Trophoblast cell (in vitro differentiated cells and primary cell): ENCODE data around the gene GCSAM.

Experiments
- DNase-seq, 2 donors: peaks; one replicate each; pipeline ENCODE4 v3.0.0-alpha.2; 2016
- H2AFZ ChIP-seq: 2 replicates; pipeline ENCODE4 v1.6.1; 2013; ENCODE audit warnings: low read length, moderate library complexity, mild to moderate bottlenecking; ENCODE audit not compliant: insufficient read depth, poor library complexity
- H2AK5ac ChIP-seq: 2 replicates; pipeline ENCODE4 v1.6.1; 2013; ENCODE audit warnings: mild to moderate bottlenecking, low read length
- H2BK120ac ChIP-seq: 2 replicates; pipeline ENCODE4 v1.6.1; 2013; ENCODE audit warnings: low read length, mild to moderate bottlenecking, moderate library complexity; ENCODE audit not compliant: insufficient read depth, poor library complexity
- H2BK12ac ChIP-seq: 2 replicates; pipeline ENCODE4 v1.6.1; 2013; ENCODE audit warnings: mild to moderate bottlenecking, low read length, moderate library complexity
- H2BK5ac ChIP-seq: 2 replicates; pipeline ENCODE4 v1.6.1; 2013; ENCODE audit warnings: low read length, low read depth, moderate library complexity, mild to moderate bottlenecking; ENCODE audit not compliant: poor library complexity
- H3K14ac ChIP-seq: 2 replicates; pipeline ENCODE4 v1.6.1; 2013; ENCODE audit warnings: mild to moderate bottlenecking, low read length
- H3K18ac ChIP-seq: 2 replicates; pipeline ENCODE4 v1.6.1; 2013; ENCODE audit warnings: mild to moderate bottlenecking, low read length
- H3K23ac ChIP-seq: 2 replicates; pipeline ENCODE4 v1.6.1; 2013; ENCODE audit warnings: low read length
- H3K27ac ChIP-seq: 2 replicates; pipeline ENCODE4 v1.5.1; 2013; ENCODE audit warnings: low read depth, mild to moderate bottlenecking, inconsistent platforms, low read length, moderate library complexity
- H3K27me3 ChIP-seq: 2 replicates; pipeline ENCODE4 v1.6.1; 2013; ENCODE audit warnings: inconsistent platforms, mild to moderate bottlenecking, low read length, moderate library complexity; ENCODE audit not compliant: insufficient read depth
- H3K36me3 ChIP-seq, 2 experiments: 1 replicate in 1 of 2; 2 replicates in 1 of 2; pipeline ENCODE4 v1.6.1; 2013; ENCODE audit warnings: low read length in 2 of 2, mild to moderate bottlenecking in 2 of 2, moderate library complexity in 1 of 2; ENCODE audit not compliant: insufficient read depth in 2 of 2, control insufficient read depth in 1 of 2
- H3K4ac ChIP-seq: 2 replicates; pipeline ENCODE4 v1.6.1; 2013; ENCODE audit warnings: low read depth, mild to moderate bottlenecking, low read length, moderate library complexity
- H3K4me1 ChIP-seq, 2 experiments: 1 replicate in 1 of 2; 2 replicates in 1 of 2; pipeline ENCODE4 v1.6.1; 2013; ENCODE audit warnings: low read length in 2 of 2, mild to moderate bottlenecking in 2 of 2, moderate library complexity in 1 of 2; ENCODE audit not compliant: insufficient read depth in 2 of 2, control insufficient read depth in 1 of 2
- H3K4me2 ChIP-seq: 2 replicates; pipeline ENCODE4 v1.6.1; 2013; ENCODE audit warnings: inconsistent platforms, mild to moderate bottlenecking, low read length, moderate library complexity
- H3K4me3 ChIP-seq: 2 replicates; pipeline ENCODE4 v1.5.1; 2013; ENCODE audit warnings: mild to moderate bottlenecking, low read depth, low read length, inconsistent platforms
- H3K79me1 ChIP-seq: one replicate; pipeline ENCODE4 v1.6.1; 2013; ENCODE audit warnings: low read length
- H3K79me2 ChIP-seq: 2 replicates; pipeline ENCODE4 v1.6.1; 2013; ENCODE audit warnings: low read length, mild to moderate bottlenecking; ENCODE audit not compliant: control insufficient read depth, insufficient read depth, poor library complexity
- H3K9ac ChIP-seq: 2 replicates; pipeline ENCODE4 v1.6.1; 2013; ENCODE audit warnings: mild to moderate bottlenecking, low read length
- H3K9me3 ChIP-seq: 2 replicates; pipeline ENCODE4 v1.6.1; 2013; ENCODE audit warnings: low read depth, mild to moderate bottlenecking, control low read depth, inconsistent platforms, low read length; ENCODE audit not compliant: insufficient read depth
- H4K12ac ChIP-seq: 2 replicates; pipeline ENCODE4 v1.6.1; 2013; ENCODE audit warnings: low read depth, mild to moderate bottlenecking, low read length, moderate library complexity
- H4K8ac ChIP-seq: 2 replicates; pipeline ENCODE4 v1.6.1; 2013; ENCODE audit warnings: low read depth, mild to moderate bottlenecking, low read length, moderate library complexity
- H4K91ac ChIP-seq: one replicate; pipeline ENCODE4 v1.6.1; 2013; ENCODE audit warnings: low read depth, mild to moderate bottlenecking, low read length, moderate library complexity
- WGBS: extraction: QIAGEN DNeasy Blood & Tissue Kit; methylation state at CpG from one replicate; pipeline ENCODE4 v1.1.7; 2013; ENCODE audit warnings: missing lambda C conversion rate; ENCODE audit not compliant: insufficient read length, insufficient coverage; ENCODE audit errors: extremely low coverage; 5-methylcytosine and 5-hydroxymethylcytosine counted together

The GCSAM gene

DNA sequence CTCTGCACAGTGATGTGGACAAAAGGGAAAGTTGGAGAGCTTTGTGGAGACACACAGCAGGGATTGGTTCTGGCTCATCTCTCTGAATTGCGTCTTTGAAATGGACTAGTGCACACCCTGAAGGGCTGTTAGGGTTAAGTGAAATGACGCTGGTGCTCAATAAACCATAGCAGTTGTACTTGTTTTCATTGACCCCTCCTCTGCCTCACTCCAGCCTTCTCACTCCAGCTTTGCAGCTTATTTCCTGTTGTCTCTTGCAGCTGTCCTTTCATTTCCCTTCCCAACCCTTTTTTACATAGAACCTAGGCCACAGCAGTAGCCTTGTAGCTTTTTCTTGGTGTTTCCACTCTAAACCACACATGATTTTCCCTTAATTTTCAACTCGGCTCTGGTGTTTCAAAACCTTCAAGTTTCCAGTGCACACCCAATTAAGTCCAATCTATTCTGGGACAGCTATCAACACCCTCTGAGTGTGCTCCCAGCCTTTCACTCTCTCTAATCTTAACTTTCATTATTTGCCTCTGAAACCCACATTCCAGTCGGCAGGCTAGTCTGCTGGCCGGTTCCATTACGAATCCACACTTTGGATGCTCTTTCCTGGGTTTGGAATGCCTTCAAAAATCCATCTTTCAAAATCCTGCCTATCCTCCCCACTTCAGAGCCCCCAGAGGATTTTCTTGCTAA is 40.4 kb downstream of the GCSAM start:
- Histone ChIP-seq H3K36me3 (no peaks in the 10 kb centered on the region), H2AFZ (no peak overlapping the region), H2BK120ac (no peak overlapping the region), H3K14ac (no peak overlapping the region), H4K8ac (no peak overlapping the region), H3K9ac (no peak overlapping the region), H3K27ac (peak overlapping the region; percentile 31), H3K4me1 (peaks cover 26 to 30% of the 10 kb centered on the region in 2 experiments), H3K79me2 (no peaks in the 10 kb centered on the region), H2BK12ac (no peak overlapping the region), H4K91ac (no peak overlapping the region), H3K4me3 (no peak overlapping the region), H3K23ac (no peak overlapping the region), H3K4ac (no peak overlapping the region), H3K9me3 (no peaks in the 10 kb centered on the region), H2AK5ac (no peak overlapping the region), H3K79me1 (no peaks in the 10 kb centered on the region), H3K27me3 (no peaks in the 10 kb centered on the region), H4K12ac (no peak overlapping the region), H2BK5ac (no peak overlapping the region), H3K18ac (no peak overlapping the region), H3K4me2 (no peak overlapping the region)
- peak in 1 of 2 donors; percentile 46 for DNase-seq
- no CpG with 5 or more reads among the region's 6 CpGs for WGBS

- H4K8ac ChIP-seq, result no peak overlapping the region
- H4K91ac ChIP-seq, result peak overlapping the region; percentile 11
- H3K27ac ChIP-seq, result peak overlapping the region; percentile 32
- H2BK12ac ChIP-seq, result no peak overlapping the region
- H3K36me3 ChIP-seq, result no peaks in the 10 kb centered on the region
- H2AK5ac ChIP-seq, result peak overlapping the region; percentile 59
- H3K79me1 ChIP-seq, result peaks cover 2% of the 10 kb centered on the region
- peak in 1 of 2 donors; percentile 23 for DNase-seq
- no peaks in the 10 kb centered on the region for H3K9me3 ChIP-seq
- no peak overlapping the region for H4K12ac ChIP-seq
- H3K9ac ChIP-seq, result no peak overlapping the region
- peaks cover 26 to 31% of the 10 kb centered on the region in 2 experiments for H3K4me1 ChIP-seq
- H3K27me3 ChIP-seq, result no peaks in the 10 kb centered on the region
- H3K4me2 ChIP-seq, result peak overlapping the region; percentile 34
- no peak overlapping the region for H3K4ac ChIP-seq
- H3K14ac ChIP-seq, result peak overlapping the region; percentile 20
- WGBS, result no CpG with 5 or more reads among the region's 6 CpGs
- H3K18ac ChIP-seq, result peak overlapping the region; percentile 40
- no peak overlapping the region for H2BK5ac ChIP-seq
- H3K79me2 ChIP-seq, result no peaks in the 10 kb centered on the region
- no peak overlapping the region for H3K23ac ChIP-seq
- no peak overlapping the region for H2BK120ac ChIP-seq
- no peak overlapping the region for H2AFZ ChIP-seq
- no peak overlapping the region for H3K4me3 ChIP-seq
Measured at GRCh38 chr3:112090887-112091586, 42.0 kb downstream of the GCSAM start.

DNA sequence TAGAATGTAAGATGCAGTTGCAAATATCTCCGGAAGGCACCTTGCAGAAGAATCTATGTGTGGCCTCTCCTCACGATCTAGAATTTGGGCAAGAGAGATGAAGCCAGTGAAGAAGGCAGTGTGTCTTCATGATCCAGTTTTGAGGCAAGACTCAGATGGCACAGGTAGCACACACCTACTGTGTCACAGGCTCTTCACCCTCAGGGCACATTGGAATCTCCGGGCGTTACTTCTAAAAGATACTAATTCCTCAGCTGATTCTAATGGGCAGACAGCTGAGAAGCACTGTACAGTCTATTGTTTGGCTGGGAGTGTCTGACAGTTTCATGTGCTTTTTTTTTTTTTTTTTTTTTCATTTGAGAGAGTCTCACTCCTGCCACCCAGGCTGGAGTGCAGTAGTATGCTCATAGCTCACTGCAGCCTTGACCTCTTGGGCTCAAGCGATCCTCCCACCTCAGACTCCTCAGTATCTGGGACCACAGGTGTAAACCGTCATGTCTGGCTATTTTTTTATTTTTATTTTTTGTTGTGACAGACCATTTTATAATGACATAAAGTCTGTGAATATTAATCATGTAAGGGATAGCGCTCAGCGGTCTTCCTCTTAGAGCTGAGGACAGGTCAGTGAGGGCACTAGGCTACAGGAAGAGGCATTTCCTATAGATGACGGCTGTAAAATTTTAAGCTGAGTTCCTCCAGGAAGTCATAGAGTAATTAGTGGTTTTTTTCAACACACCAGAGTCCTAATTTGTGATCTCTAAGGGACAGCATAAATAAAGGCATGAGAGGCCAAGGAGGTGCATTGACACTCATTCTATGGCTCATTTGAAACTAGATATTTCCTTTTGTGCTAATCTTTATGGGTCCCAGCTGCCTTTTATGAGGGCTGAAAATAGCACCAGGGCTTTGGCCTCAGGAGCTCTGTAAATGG is 42.8 kb downstream of the GCSAM start:
- no peak overlapping the region for H3K23ac ChIP-seq
- no peaks in the 10 kb centered on the region for H3K27me3 ChIP-seq
- H3K4ac ChIP-seq, result no peak overlapping the region
- H3K9me3 ChIP-seq, result no peaks in the 10 kb centered on the region
- no peak overlapping the region for H2BK120ac ChIP-seq
- no peak overlapping the region for H2BK12ac ChIP-seq
- no peaks in the 10 kb centered on the region for H3K79me2 ChIP-seq
- H3K36me3 ChIP-seq, result no peaks in the 10 kb centered on the region
- DNase-seq, result peak; percentile 75 to 89
- no peak overlapping the region for H4K12ac ChIP-seq
- H3K9ac ChIP-seq, result no peak overlapping the region
- no peak overlapping the region for H4K8ac ChIP-seq
- H3K27ac ChIP-seq, result peak overlapping the region; percentile 32
- H3K4me1 ChIP-seq, result peaks cover 28 to 38% of the 10 kb centered on the region in 2 experiments
- no peak overlapping the region for H2BK5ac ChIP-seq
- no CpG with 5 or more reads among the region's 9 CpGs for WGBS
- peak overlapping the region; percentile 34 for H3K4me2 ChIP-seq
- no peak overlapping the region for H4K91ac ChIP-seq
- no peak overlapping the region for H3K14ac ChIP-seq
- H3K79me1 ChIP-seq, result peaks cover 2% of the 10 kb centered on the region
- H2AK5ac ChIP-seq, result no peak overlapping the region
- no peak overlapping the region for H3K4me3 ChIP-seq
- no peak overlapping the region for H2AFZ ChIP-seq
- no peak overlapping the region for H3K18ac ChIP-seq

- H3K18ac ChIP-seq, result no peak overlapping the region
- H3K79me1 ChIP-seq, result peaks cover 2% of the 10 kb centered on the region
- H3K27me3 ChIP-seq, result no peaks in the 10 kb centered on the region
- no peak overlapping the region for H2AK5ac ChIP-seq
- H3K9ac ChIP-seq, result no peak overlapping the region
- H4K12ac ChIP-seq, result no peak overlapping the region
- no peaks in the 10 kb centered on the region for H3K79me2 ChIP-seq
- WGBS, result no CpG with 5 or more reads among the region's 4 CpGs
- no peak overlapping the region for H3K4me2 ChIP-seq
- no peak overlapping the region for H4K8ac ChIP-seq
- H2BK120ac ChIP-seq, result no peak overlapping the region
- H3K23ac ChIP-seq, result no peak overlapping the region
- H2BK5ac ChIP-seq, result no peak overlapping the region
- H3K4ac ChIP-seq, result no peak overlapping the region
- no peak for DNase-seq
- no peak overlapping the region for H4K91ac ChIP-seq
- peaks cover 33 to 43% of the 10 kb centered on the region in 2 experiments for H3K4me1 ChIP-seq
- H3K36me3 ChIP-seq, result no peaks in the 10 kb centered on the region
- no peak overlapping the region for H2AFZ ChIP-seq
- no peak overlapping the region for H3K27ac ChIP-seq
- no peak overlapping the region for H3K4me3 ChIP-seq
- no peaks in the 10 kb centered on the region for H3K9me3 ChIP-seq
- no peak overlapping the region for H3K14ac ChIP-seq
- no peak overlapping the region for H2BK12ac ChIP-seq
Measured at GRCh38 chr3:112088944-112089343, 44.1 kb downstream of the GCSAM start.
